Stimulated activated CD4-positive, alpha-beta T cell treated with anti-CD3 and anti-CD28 coated beads, Interleukin-12 subunit alpha, Interleukin-12 subunit beta, amount 100 ng/mL, for 24 hours (primary cell): ENCODE results near the gene NRBP1.

ENCODE experiments used
- DNase-seq, 2 experiments: peaks; one replicate each; pipeline ENCODE4 v3.0.0-alpha.2; 2020; ENCODE audit warnings: low read depth in 2 of 2

NRBP1 gene

GRCh38 chr2:27428213-27428977 is at the start of gene NRBP1:
Gene NRBP1, plus strand, starts transcription at chr2:27428631. Its CDS starts 4,643 bp downstream, at chr2:27433274.
- DNase-seq, result peak; percentile 80 to 91

- no peak for DNase-seq
Measured at GRCh38 chr2:27378809-27379290, 49.6 kb upstream of the NRBP1 start.

- DNase-seq, result no peak
Measured at GRCh38 chr2:27379383-27379835, 49.0 kb upstream of the NRBP1 start.

- peak in 1 of 2 experiments; percentile 38 for DNase-seq
Measured at GRCh38 chr2:27379836-27380625, 48.4 kb upstream of the NRBP1 start.

- DNase-seq, result peak; percentile 79 to 84
Measured at GRCh38 chr2:27380626-27381545, 47.5 kb upstream of the NRBP1 start, which contains the start of gene ZNF513. Gene ZNF513, minus strand, starts transcription at chr2:27380734. Its CDS starts 208 bp downstream, at chr2:27380526.

- no peak for DNase-seq
Measured at GRCh38 chr2:27381577-27382181, 46.8 kb upstream of the NRBP1 start.

GRCh38 chr2:27390822-27391679 is 37.4 kb upstream of the NRBP1 start:
- no peak for DNase-seq

- DNase-seq, result no peak
Measured at GRCh38 chr2:27393225-27393624, 35.2 kb upstream of the NRBP1 start.

- no peak for DNase-seq
Measured at GRCh38 chr2:27398962-27399361, 29.5 kb upstream of the NRBP1 start.

- DNase-seq, result no peak
Measured at GRCh38 chr2:27400348-27401135, 27.9 kb upstream of the NRBP1 start.

- no peak for DNase-seq
Measured at GRCh38 chr2:27407798-27408491, 20.5 kb upstream of the NRBP1 start.

GRCh38 chr2:27408601-27409320 is 19.7 kb upstream of the NRBP1 start:
- DNase-seq, result peak in 1 of 2 experiments; percentile 13

- DNase-seq, result peak; percentile 94 to 97
Measured at GRCh38 chr2:27409321-27410073, 18.9 kb upstream of the NRBP1 start, which contains the start of gene PPM1G. Gene PPM1G, minus strand, starts transcription at chr2:27409591. Its CDS starts 169 bp downstream, at chr2:27409422.

GRCh38 chr2:27412419-27413152 is 15.8 kb upstream of the NRBP1 start:
- DNase-seq, result no peak

- DNase-seq, result no peak
Measured at GRCh38 chr2:27416151-27416550, 12.3 kb upstream of the NRBP1 start.

- no peak for DNase-seq
Measured at GRCh38 chr2:27420996-27421395, 7.4 kb upstream of the NRBP1 start.
